Activated T-cell treated with anti-CD3 and anti-CD28 coated beads, Interleukin-2, amount 50 U/mL, for 72 hours (primary cell): ENCODE results near the gene CAMTA1. TPM values are rescaled to one million over a fixed set of nuclear protein-coding genes. Genes with fewer than 3 reads are reported as not detected.
"Not testable (repeated sequence)": the region's sequence is repeated elsewhere in the genome, so short reads cannot be mapped to it uniquely, and the experiment has no call there.

Experiments
- ATAC-seq, 2 donors: fragments of 150-1000 bp; cut with Tn5 transposase; replicated peaks in 1 of 2; 2 replicates each; pipeline ENCODE4 v1.10.0; 2021; ENCODE audit warnings: moderate library complexity in 2 of 2, mild to moderate bottlenecking in 1 of 2
- DNase-seq, 2 donors: peaks; one replicate each; pipeline ENCODE4 v3.0.0; 2021 to 2022; ENCODE audit warnings: mixed read lengths in 1 of 2
- H3K27ac Mint-ChIP-seq: one replicate; pipeline ENCODE4 v1.8.0; 2022; ENCODE audit warnings: mild to moderate bottlenecking, moderate library complexity, mixed read lengths
- H3K27me3 Mint-ChIP-seq: one replicate; pipeline ENCODE4 v1.8.0; 2022; ENCODE audit warnings: low read depth, mixed read lengths
- H3K36me3 Mint-ChIP-seq, 2 donors: one replicate each; pipeline ENCODE4 v1.8.0; 2022; ENCODE audit warnings: mixed read lengths in 2 of 2, mild to moderate bottlenecking in 1 of 2; ENCODE audit not compliant: insufficient read depth in 2 of 2
- H3K4me1 Mint-ChIP-seq: one replicate; pipeline ENCODE4 v1.8.0; 2022; ENCODE audit warnings: low read depth, mixed read lengths
- H3K4me3 Mint-ChIP-seq, 2 donors: one replicate each; pipeline ENCODE4 v1.8.0; 2022; ENCODE audit warnings: mild to moderate bottlenecking in 2 of 2, mixed read lengths in 2 of 2, moderate library complexity in 2 of 2
- H3K9me3 Mint-ChIP-seq, 2 donors: one replicate each; pipeline ENCODE4 v1.8.0; 2022; ENCODE audit warnings: mixed read lengths in 2 of 2
- total RNA-seq, 2 donors: library from RNA; stranded (reverse); gene quantifications; one replicate each; pipeline ENCODE4 v1.2.3, GENCODE V29; 2022

Gene CAMTA1
- total RNA-seq, 2 donors from 2014 or later: 47.8 to 63.3 TPM

- DNase-seq: peak in 1 of 2 donors; percentile 9
- no peak overlapping the region for H3K27ac Mint-ChIP-seq
- no peak for ATAC-seq
- H3K9me3 Mint-ChIP-seq: no peaks in the 10 kb centered on the region
- H3K4me3 Mint-ChIP-seq: peak overlapping the region; percentile 42 to 52
- H3K27me3 Mint-ChIP-seq: no peaks in the 10 kb centered on the region
- H3K4me1 Mint-ChIP-seq: peaks cover 12% of the 10 kb centered on the region
- peaks cover 0 to 4% of the 10 kb centered on the region in 2 donors for H3K36me3 Mint-ChIP-seq
Observed at GRCh38 chr1:7784492-7785071, 999.3 kb downstream of the CAMTA1 start.

- no peak for ATAC-seq
- Mint-ChIP-seq H3K36me3 (peaks cover 2 to 9% of the 10 kb centered on the region in 2 donors), H3K4me3 (peak overlapping the region in 1 of 2 donors; percentile 52), H3K27me3 (no peaks in the 10 kb centered on the region), H3K4me1 (peaks cover 12% of the 10 kb centered on the region), H3K9me3 (peaks cover 0 to 2% of the 10 kb centered on the region in 2 donors), H3K27ac (no peak overlapping the region)
- DNase-seq: no peak
Observed at GRCh38 chr1:7785108-7785507, 999.9 kb downstream of the CAMTA1 start.

DNA sequence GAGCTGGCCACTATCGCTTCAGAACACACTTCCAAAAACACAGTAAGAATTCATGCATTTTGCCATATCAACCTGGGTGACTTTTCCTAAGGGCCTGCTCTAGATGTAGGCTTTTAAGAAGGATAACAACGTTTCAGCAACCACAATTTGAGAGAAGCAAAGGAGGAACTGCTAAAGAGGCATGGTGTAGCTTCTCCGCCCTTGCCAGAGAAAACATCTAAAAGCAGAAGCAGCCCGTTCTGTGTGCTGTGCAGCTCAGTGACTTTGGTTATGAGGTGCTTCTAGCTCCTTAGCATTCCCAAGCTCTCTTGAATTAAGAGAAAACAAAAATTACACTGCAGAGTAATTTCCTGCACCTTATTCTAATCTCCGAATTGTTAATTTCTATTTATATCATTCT lies 1001.5 kb downstream of the CAMTA1 start:
- H3K36me3 Mint-ChIP-seq: peaks cover 9 to 18% of the 10 kb centered on the region in 2 donors
- H3K27me3 Mint-ChIP-seq: no peaks in the 10 kb centered on the region
- peaks cover 5 to 8% of the 10 kb centered on the region in 2 donors for H3K9me3 Mint-ChIP-seq
- no peak overlapping the region for H3K4me3 Mint-ChIP-seq
- ATAC-seq (no peak), DNase-seq (no peak)
- H3K4me1 Mint-ChIP-seq: peaks cover 8% of the 10 kb centered on the region
- peak overlapping the region; percentile 67 for H3K27ac Mint-ChIP-seq

DNA sequence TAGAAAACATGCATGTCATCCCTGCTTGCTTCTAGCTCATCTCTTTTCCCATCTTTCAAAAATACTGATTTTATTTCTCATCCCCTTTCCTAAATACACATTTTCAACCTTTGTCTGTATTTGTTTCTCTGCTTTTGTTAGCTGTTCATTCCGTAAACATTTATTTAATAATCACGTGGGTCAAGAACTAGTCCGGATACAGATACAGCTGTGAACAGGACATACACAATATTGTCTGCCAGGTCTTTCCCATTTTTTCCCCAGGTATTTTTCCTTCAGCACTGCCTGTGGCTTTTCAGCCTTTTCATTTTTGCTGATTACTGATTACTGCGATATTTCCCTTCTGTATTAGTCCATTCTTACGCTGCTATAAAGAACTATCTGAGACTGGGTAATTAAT lies 1004.6 kb downstream of the CAMTA1 start:
- H3K27me3 Mint-ChIP-seq: no peaks in the 10 kb centered on the region
- no peak for DNase-seq
- no peak overlapping the region for H3K4me3 Mint-ChIP-seq
- no peaks in the 10 kb centered on the region for H3K4me1 Mint-ChIP-seq
- ATAC-seq: no peak
- H3K9me3 Mint-ChIP-seq: peaks cover 5 to 11% of the 10 kb centered on the region in 2 donors
- no peak overlapping the region for H3K27ac Mint-ChIP-seq
- H3K36me3 Mint-ChIP-seq: peaks cover 12 to 21% of the 10 kb centered on the region in 2 donors

DNA sequence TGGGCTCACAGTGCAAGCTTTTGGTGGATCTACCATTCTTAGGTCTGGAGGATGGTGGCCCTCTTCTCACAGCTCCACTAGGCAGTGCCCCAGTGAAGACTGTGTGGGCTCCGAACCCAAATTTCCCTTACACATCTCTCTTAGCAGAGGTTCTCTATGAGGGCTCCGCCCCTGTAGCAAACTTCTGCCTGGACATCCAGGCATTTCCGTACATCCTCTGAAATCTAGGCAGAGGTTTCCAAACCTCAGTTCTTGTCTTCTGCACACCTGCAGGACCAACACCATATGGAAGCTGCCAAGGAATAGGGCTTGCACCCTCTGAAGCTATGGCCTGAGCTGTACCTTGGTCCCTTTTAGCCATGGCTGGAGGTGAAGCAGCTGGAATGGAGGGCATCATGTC lies 1005.8 kb downstream of the CAMTA1 start:
- not testable (repeated sequence) for H3K4me1 Mint-ChIP-seq, H3K27me3 Mint-ChIP-seq, H3K4me3 Mint-ChIP-seq, ATAC-seq, H3K27ac Mint-ChIP-seq, DNase-seq
- Mint-ChIP-seq H3K36me3 (peaks cover 12 to 21% of the 10 kb centered on the region in 2 donors), H3K9me3 (peaks cover 5 to 11% of the 10 kb centered on the region in 2 donors)

DNA sequence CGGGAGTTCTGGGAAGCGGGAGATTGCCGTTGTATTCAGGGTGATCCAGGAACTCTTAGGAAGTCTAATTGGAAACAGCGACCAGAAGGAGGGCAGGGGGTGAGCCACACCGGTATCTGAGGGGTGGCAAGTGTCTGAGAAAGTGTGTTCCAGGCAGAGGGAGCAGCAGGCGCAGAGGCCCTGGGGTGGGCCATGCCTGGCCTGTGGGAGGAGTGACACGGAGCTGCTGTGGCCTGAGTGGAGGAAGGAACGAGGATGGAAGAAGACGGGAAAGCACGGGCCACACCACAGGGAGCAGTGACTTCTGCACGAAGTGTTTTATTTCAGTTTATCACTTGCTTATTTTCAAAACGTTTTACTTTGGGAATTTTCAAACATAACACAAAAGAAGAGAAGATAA lies 1010.2 kb downstream of the CAMTA1 start:
- Mint-ChIP-seq H3K4me1 (no peaks in the 10 kb centered on the region), H3K9me3 (peaks cover 4 to 7% of the 10 kb centered on the region in 2 donors), H3K27ac (no peak overlapping the region), H3K4me3 (no peak overlapping the region), H3K27me3 (no peaks in the 10 kb centered on the region), H3K36me3 (peaks cover 9 to 11% of the 10 kb centered on the region in 2 donors)
- ATAC-seq: no peak
- no peak for DNase-seq

GRCh38 chr1:7805460-7805859 lies 1020.2 kb downstream of the CAMTA1 start:
- H3K9me3 Mint-ChIP-seq: no peaks in the 10 kb centered on the region
- ATAC-seq: no peak
- no peak overlapping the region for H3K4me3 Mint-ChIP-seq
- H3K4me1 Mint-ChIP-seq: no peaks in the 10 kb centered on the region
- no peak overlapping the region for H3K27ac Mint-ChIP-seq
- H3K36me3 Mint-ChIP-seq: peaks cover 0 to 3% of the 10 kb centered on the region in 2 donors
- H3K27me3 Mint-ChIP-seq: no peaks in the 10 kb centered on the region
- DNase-seq: no peak

DNA sequence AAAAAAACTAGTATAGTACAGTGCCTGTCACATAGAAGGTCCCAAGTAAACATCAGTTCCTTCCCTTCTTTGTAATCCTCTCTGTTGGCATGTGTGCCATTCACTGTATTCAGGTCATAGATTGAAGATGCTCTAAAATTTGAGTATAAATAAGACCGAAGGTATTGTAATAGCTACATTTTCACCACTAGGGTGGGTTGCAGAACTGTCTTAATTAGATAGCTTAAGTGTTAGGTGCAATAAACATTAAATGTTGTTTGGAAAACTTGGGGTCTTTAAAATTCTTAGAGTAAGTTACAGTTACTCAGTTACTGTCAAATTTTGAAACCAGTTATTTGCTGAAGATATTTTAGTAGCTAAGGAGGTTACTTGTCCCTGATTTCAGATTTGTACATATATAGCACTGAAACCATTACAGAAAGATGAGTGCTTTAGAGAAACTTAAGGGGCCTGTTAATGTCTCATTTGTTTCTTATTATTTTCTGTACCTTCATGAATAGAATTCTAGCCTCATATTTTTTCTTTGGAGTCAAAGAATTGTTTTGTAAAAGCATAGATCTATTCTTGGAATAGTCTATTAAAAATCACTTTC lies 1023.1 kb downstream of the CAMTA1 start:
- no peaks in the 10 kb centered on the region for H3K27me3 Mint-ChIP-seq
- ATAC-seq: peak in 1 of 2 donors; percentile 41
- no peak overlapping the region for H3K4me3 Mint-ChIP-seq
- no peak for DNase-seq
- H3K4me1 Mint-ChIP-seq: no peaks in the 10 kb centered on the region
- H3K36me3 Mint-ChIP-seq: peaks cover 5 to 11% of the 10 kb centered on the region in 2 donors
- H3K9me3 Mint-ChIP-seq: peaks cover 5% of the 10 kb centered on the region in 2 donors
- no peak overlapping the region for H3K27ac Mint-ChIP-seq

DNA sequence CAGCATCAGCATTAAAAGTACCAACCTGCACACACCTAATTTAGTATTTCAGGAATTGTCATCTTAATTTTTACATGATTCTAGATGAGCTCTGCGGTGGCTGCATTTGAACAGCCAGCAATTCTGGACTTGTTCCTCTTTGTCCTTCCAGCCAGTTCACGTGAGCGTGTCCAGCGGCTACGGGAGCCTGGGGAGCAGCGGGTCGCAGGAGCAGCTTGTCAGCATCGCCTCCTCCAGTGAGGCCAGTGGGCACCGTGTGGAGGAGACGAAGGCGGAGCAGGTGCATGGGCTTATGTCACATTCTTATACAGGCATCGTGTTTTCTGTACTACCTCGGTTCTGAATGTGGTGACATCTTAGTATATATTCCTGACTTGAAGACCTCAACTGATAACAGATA lies 1024.5 kb downstream of the CAMTA1 start:
- ATAC-seq: no peak
- peaks cover 10 to 12% of the 10 kb centered on the region in 2 donors for H3K9me3 Mint-ChIP-seq
- no peak overlapping the region for H3K27ac Mint-ChIP-seq
- no peak overlapping the region for H3K4me3 Mint-ChIP-seq
- DNase-seq: no peak
- H3K36me3 Mint-ChIP-seq: peaks cover 13 to 19% of the 10 kb centered on the region in 2 donors
- H3K4me1 Mint-ChIP-seq: no peaks in the 10 kb centered on the region
- no peaks in the 10 kb centered on the region for H3K27me3 Mint-ChIP-seq

- peaks cover 10 to 12% of the 10 kb centered on the region in 2 donors for H3K9me3 Mint-ChIP-seq
- ATAC-seq (peak; percentile 56 to 92), DNase-seq (peak; percentile 35 to 36)
- H3K27me3 Mint-ChIP-seq: no peaks in the 10 kb centered on the region
- H3K4me3 Mint-ChIP-seq: no peak overlapping the region
- H3K27ac Mint-ChIP-seq: no peak overlapping the region
- H3K36me3 Mint-ChIP-seq: peaks cover 13 to 17% of the 10 kb centered on the region in 2 donors
- no peaks in the 10 kb centered on the region for H3K4me1 Mint-ChIP-seq
Observed at GRCh38 chr1:7810395-7810794, 1025.1 kb downstream of the CAMTA1 start.

DNA sequence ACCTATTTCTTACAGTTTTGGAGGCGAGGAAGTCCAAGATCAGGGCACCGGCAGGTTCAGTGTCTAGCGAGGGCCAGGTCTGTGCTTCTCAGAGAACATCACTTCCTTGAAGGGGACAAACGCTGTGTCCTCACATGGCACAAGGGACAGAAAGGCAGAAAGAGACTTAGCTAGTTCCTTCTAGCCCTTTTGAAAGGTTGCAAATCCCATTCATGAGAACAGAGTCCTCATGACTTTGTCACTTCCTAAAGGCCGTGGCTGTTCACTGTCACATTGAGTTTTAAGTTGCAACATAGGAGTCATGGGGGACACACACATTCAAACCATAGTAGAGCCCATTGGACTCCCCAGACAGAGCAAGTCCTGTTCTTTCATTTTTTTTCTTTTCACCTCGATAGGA lies 1026.2 kb downstream of the CAMTA1 start:
- DNase-seq (no peak), ATAC-seq (no peak)
- Mint-ChIP-seq H3K4me1 (no peaks in the 10 kb centered on the region), H3K36me3 (peaks cover 13 to 17% of the 10 kb centered on the region in 2 donors), H3K4me3 (no peak overlapping the region), H3K9me3 (peaks cover 10 to 12% of the 10 kb centered on the region in 2 donors), H3K27me3 (no peaks in the 10 kb centered on the region), H3K27ac (no peak overlapping the region)

DNA sequence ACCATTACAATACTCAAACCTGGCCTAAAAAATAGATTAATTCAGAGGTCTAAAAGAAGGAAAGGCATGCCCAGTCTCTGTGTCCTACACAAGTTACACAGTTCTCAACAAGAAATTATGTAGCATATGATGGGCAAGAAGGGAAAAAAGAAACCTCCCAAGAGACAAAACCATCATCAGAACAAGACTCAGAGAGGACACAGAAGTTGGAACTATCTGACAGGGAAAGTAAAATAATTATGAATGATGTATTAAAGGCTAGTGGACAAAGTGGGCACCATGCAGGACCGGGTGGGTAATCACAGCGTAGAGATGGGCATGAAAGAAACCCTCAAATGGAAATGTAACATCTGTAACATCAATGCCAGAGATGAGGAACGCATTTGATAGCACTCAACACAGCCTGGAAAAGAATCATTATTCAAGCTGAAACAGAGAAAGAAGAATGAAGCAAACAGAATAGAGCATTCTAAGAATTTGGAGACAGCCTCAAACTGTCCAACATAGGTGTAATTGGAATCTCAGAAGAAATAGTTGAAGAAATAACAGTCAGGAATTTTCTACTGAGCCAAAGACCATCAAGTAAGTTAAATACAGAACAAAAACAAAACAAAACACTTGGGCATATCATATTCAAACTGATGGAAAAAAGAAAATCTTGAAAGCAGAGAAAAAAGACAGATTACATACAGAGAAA lies 1028.6 kb downstream of the CAMTA1 start:
- Mint-ChIP-seq H3K9me3 (peaks cover 10 to 12% of the 10 kb centered on the region in 2 donors), H3K36me3 (peaks cover 13 to 17% of the 10 kb centered on the region in 2 donors), H3K4me1 (no peaks in the 10 kb centered on the region), H3K27me3 (no peaks in the 10 kb centered on the region), H3K4me3 (no peak overlapping the region), H3K27ac (no peak overlapping the region)
- DNase-seq: no peak
- ATAC-seq: no peak
